ENCODE data around the gene GRM4. TPM values are rescaled to one million over a fixed set of nuclear protein-coding genes. Genes with fewer than 3 reads are reported as not detected.

Gene GRM4
- total RNA-seq, 4 donors from 2014 or later: 0.19 TPM; not detected in 3

DNA sequence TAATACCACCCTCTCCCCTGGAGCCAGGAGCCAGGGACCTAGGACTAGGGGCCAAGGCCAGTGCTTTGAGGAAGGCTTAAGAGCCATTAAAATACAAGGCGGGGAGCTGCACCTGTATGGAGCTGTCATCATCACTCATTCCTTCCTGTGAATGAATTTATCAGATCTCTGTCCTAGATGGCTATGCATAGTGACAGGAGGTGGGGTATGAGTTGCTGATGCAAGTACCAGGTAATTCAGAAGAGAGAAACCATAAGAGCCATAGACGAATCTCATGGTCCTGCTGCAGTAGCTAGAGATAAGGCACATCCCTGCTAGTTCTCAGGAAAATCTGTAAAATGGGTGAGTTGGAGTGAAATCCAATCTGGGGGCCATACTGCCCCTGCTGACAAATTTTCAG is 10.3 kb downstream of the GRM4 start:
- H3K4me3 ChIP-seq (ENCODE audit: low read depth, poor library complexity, severe bottlenecking): no peak overlapping the region
- DNase-seq (ENCODE audit: low spot score in 2 of 2): no peak
- TF ChIP-seq CTCF (IDR thresholded peaks at IDR 0.05) (no peak), POLR2A (IDR thresholded peaks at IDR 0.05) (no peak)
- 70 to 87% methylated on average over 2 of the region's 2 CpGs for WGBS, 2 donors
- intact Hi-C loops (cut with DNase I; ENCODE audit: low total_unique reads): no loop called here

DNA sequence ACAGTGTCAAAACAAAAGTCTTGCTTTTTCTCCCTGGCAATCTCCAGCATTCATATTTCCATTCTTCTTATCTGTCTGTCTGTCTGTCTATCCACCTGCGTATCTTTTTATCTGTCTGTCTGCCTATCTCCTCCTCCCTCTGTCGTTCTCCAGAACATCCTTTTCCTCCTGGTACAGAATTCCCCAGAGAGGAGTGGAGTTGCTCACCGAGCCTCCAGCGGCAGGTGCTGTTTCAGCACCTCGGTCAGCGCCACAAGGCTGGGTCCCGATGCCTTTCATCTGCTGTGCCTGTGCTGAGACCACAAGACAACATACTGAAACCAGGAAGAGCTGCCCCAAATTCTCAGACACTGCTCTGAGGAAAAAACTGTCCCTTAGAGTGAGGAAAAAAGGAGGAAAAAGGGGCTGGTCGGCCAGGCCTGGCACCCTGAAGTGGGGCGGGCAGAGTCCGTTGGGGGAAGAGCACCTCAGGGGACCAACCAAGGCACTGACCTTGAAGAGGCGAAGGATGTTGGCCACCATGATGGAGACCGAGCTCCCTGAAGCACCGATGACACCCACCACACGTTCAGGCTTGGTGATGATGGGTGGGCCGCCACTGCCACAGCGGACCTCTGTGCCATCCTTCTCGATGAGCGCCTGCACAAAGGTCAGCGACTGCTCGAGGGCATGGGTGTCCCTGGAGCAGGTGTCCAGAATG is 13.3 kb downstream of the GRM4 start:
- TF ChIP-seq POLR2A (IDR thresholded peaks at IDR 0.05) (no peak), CTCF (IDR thresholded peaks at IDR 0.05) (no peak)
- H3K4me3 ChIP-seq (ENCODE audit: low read depth, poor library complexity, severe bottlenecking): no peak overlapping the region
- no peak for DNase-seq (ENCODE audit: low spot score in 2 of 2)
- intact Hi-C loops (cut with DNase I; ENCODE audit: low total_unique reads): no loop called here
- 44 to 52% methylated on average over 16 to 19 of the region's 20 CpGs for WGBS, 2 donors

DNA sequence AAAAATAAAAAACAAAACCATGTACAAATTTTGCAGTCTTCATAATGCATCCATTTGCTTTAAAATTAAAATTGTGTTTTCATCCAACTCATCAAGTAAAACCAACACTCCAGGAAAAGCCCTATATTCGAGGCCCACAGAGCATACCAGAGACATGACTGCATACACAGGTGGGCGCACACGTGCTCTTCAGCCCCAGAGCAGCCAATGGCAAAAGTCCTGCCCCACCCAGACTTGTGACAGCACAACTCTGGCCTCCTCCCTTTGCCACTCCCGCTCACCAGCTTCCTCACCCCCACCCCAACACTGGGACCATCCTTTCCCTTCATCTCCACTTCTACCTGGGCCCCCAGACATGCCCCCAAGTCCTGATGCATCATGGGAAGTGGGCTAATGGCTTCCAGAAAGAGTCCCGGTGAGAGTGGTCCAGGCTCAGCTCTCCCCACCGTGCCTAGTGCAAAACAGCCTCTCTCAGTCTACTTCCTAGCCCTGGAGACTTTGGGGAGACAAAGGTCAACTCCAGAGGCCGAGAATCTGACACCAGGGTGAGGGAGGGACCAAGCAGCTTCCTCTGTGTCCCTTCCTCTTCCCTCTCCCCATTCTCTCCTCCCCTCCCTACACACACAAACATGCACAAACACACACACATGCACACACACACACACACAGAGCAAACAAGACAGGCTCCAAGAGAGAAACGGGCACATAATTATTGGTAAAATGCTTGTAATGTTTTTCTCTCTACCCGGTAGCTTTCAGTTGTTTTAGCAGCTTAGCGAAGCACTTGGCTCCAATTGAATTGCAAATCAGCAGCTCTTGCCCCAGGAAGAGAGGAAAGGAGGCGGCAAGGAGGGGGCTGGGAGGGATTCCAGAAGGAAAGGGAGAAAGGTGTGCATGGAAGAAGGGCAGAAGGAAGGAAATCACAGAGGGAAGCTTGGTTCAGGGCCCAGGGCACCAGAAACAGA is 14.3 kb downstream of the GRM4 start:
- TF ChIP-seq CTCF (IDR thresholded peaks at IDR 0.05): no peak
- TF ChIP-seq POLR2A (IDR thresholded peaks at IDR 0.05): no peak
- WGBS, 2 donors: 14 to 17% methylated on average over 11 of the region's 11 CpGs
- DNase-seq (ENCODE audit: low spot score in 2 of 2): no peak
- intact Hi-C loops (cut with DNase I; ENCODE audit: low total_unique reads): no loop called here
- no peak overlapping the region for H3K4me3 ChIP-seq (ENCODE audit: low read depth, poor library complexity, severe bottlenecking)

- no peak for TF ChIP-seq CTCF (IDR thresholded peaks at IDR 0.05)
- no peak for TF ChIP-seq POLR2A (IDR thresholded peaks at IDR 0.05)
- H3K4me3 ChIP-seq (ENCODE audit: low read depth, poor library complexity, severe bottlenecking): no peak overlapping the region
- DNase-seq (ENCODE audit: low spot score in 2 of 2): no peak
- WGBS, 2 donors: 67 to 72% methylated on average over 5 of the region's 5 CpGs
- intact Hi-C loops (cut with DNase I; ENCODE audit: low total_unique reads): no loop called here
Measured at GRCh38 chr6:34130862-34131261, 15.0 kb downstream of the GRM4 start.

GRCh38 chr6:34129753-34130152 is 16.1 kb downstream of the GRM4 start:
- no peak for DNase-seq (ENCODE audit: low spot score in 2 of 2)
- intact Hi-C loops (cut with DNase I; ENCODE audit: low total_unique reads): no loop called here
- WGBS, 2 donors: 45 to 52% methylated on average over 5 of the region's 5 CpGs
- TF ChIP-seq POLR2A (IDR thresholded peaks at IDR 0.05): no peak
- no peak for TF ChIP-seq CTCF (IDR thresholded peaks at IDR 0.05)
- no peak overlapping the region for H3K4me3 ChIP-seq (ENCODE audit: low read depth, poor library complexity, severe bottlenecking)
